HepG2 (cell line): ENCODE measurements around the gene CTAGE9. TPM values are rescaled to one million over a fixed set of nuclear protein-coding genes. Genes with fewer than 3 reads are reported as not detected.

ENCODE experiments used
- ARID2 ChIP-seq: sonication (generic); formaldehyde crosslinking; IDR thresholded peaks from 2 replicates; pipeline ENCODE4 v1.8.1; 2022; ENCODE audit warnings: mild to moderate bottlenecking, missing genetic modification reagents, borderline replicate concordance
- ELF1 ChIP-seq: sonication (generic); formaldehyde crosslinking; IDR thresholded peaks from 2 replicates; pipeline ENCODE4 v1.4.0; 2020; ENCODE audit warnings: missing genetic modification reagents
- GATAD1 ChIP-seq: IDR thresholded peaks from 2 replicates; pipeline ENCODE4 v1.6.1; 2016; ENCODE audit warnings: missing genetic modification reagents, missing compliant biosample characterization
- GFI1 ChIP-seq: sonication (generic); formaldehyde crosslinking; IDR thresholded peaks from 2 replicates; pipeline ENCODE4 v1.5.0; 2020; ENCODE audit warnings: missing genetic modification reagents, mild to moderate bottlenecking, borderline replicate concordance
- HDAC1 ChIP-seq: sonication (generic); formaldehyde crosslinking; IDR thresholded peaks from 2 replicates; pipeline ENCODE4 v1.5.1; 2020; ENCODE audit warnings: mild to moderate bottlenecking, missing genetic modification reagents
- HMG20B ChIP-seq: conservative IDR thresholded peaks from 2 replicates; pipeline ENCODE4 v1.6.1; 2016; ENCODE audit warnings: missing genetic modification reagents, missing compliant biosample characterization
- KLF12 ChIP-seq: sonication (generic); formaldehyde crosslinking; IDR thresholded peaks from 2 replicates; pipeline ENCODE4 v1.4.0; 2020; ENCODE audit warnings: missing genetic modification reagents, borderline replicate concordance
- MATR3 ChIP-seq: sonication (generic); formaldehyde crosslinking; IDR thresholded peaks from 2 replicates; pipeline ENCODE4 v1.4.0; 2020; ENCODE audit warnings: missing genetic modification reagents
- NCOA1 ChIP-seq: sonication (generic); formaldehyde crosslinking; IDR thresholded peaks from 2 replicates; pipeline ENCODE4 v1.9.0; 2021; ENCODE audit warnings: missing genetic modification reagents
- NFRKB ChIP-seq: fragments of 450-650 bp; IDR thresholded peaks from 2 replicates; pipeline ENCODE4 v1.6.1; 2017
- PAF1 ChIP-seq: IDR thresholded peaks from 2 replicates; pipeline ENCODE4 v1.6.1; 2016; ENCODE audit warnings: missing genetic modification reagents, missing compliant biosample characterization
- POGZ ChIP-seq: sonication (generic); formaldehyde crosslinking; IDR thresholded peaks from 2 replicates; pipeline ENCODE4 v1.4.0; 2020; ENCODE audit warnings: mild to moderate bottlenecking, missing genetic modification reagents
- SRF ChIP-seq: IDR thresholded peaks from 2 replicates; pipeline ENCODE4 v1.6.1; 2011; ENCODE audit warnings: mild to moderate bottlenecking, low read depth, low read length, moderate library complexity
- TBX3 ChIP-seq: fragments of 450-650 bp; IDR thresholded peaks from 2 replicates; pipeline ENCODE4 v1.6.1; 2017; ENCODE audit warnings: antibody characterized with exemption, mild to moderate bottlenecking, inconsistent platforms, borderline replicate concordance
- ZNF12 ChIP-seq: sonication (generic); formaldehyde crosslinking; IDR thresholded peaks from 2 replicates; pipeline ENCODE4 v1.5.0; 2020; ENCODE audit warnings: missing genetic modification reagents
- ZNF180 ChIP-seq: sonication (generic); formaldehyde crosslinking; IDR thresholded peaks from 2 replicates; pipeline ENCODE4 v1.4.0; 2020; ENCODE audit warnings: low read depth, missing genetic modification reagents, borderline replicate concordance
- ZNF34 ChIP-seq: sonication (generic); formaldehyde crosslinking; IDR thresholded peaks from 2 replicates; pipeline ENCODE4 v1.4.0; 2020; ENCODE audit warnings: mild to moderate bottlenecking, missing genetic modification reagents, borderline replicate concordance
- ZNF530 ChIP-seq: sonication (generic); formaldehyde crosslinking; IDR thresholded peaks from 2 replicates; pipeline ENCODE4 v1.5.0; 2020; ENCODE audit warnings: low read depth, mild to moderate bottlenecking, missing genetic modification reagents
- polyA plus RNA-seq, 8 experiments: library from polyadenylated mRNA; depleted of rRNA in 3 of 8; stranded (reverse) in 7 of 8; unstranded in 1 of 8; fragments of >200 nt; fragmentation: Illumina TruSeq in 4 of 8; extraction: Trizol in 4 of 8; gene quantifications; 2 replicates each; pipeline versions ENCODE4 v1.2.1 to v1.2.3, GENCODE V29; 2011 to 2016; ENCODE audit warnings: low read depth in 4 of 8, missing spikeins in 1 of 8, mixed read lengths in 1 of 8; ENCODE audit not compliant: insufficient read depth in 1 of 8
- total RNA-seq, 5 experiments: library from RNA; depleted of rRNA; stranded (reverse); fragments of >200 nt; fragmentation: Illumina TruSeq; extraction: Trizol; gene quantifications; 2 replicates each; pipeline ENCODE4 v1.2.3, GENCODE V29; 2016; ENCODE audit warnings: low read depth in 1 of 5
- TF ChIP-seq, protein P1 (sequence below): sonication (generic); formaldehyde crosslinking; IDR thresholded peaks from 2 replicates; pipeline ENCODE4 v1.8.1; 2023; ENCODE audit warnings: mild to moderate bottlenecking, inconsistent platforms, moderate library complexity, missing genetic modification reagents, borderline replicate concordance
- TF ChIP-seq, protein P2 (sequence below): sonication (generic); formaldehyde crosslinking; IDR thresholded peaks from 2 replicates; pipeline ENCODE4 v1.5.0; 2020; ENCODE audit warnings: mild to moderate bottlenecking, missing genetic modification reagents
- TF ChIP-seq, protein P3 (sequence below): IDR thresholded peaks from 2 replicates; pipeline ENCODE4 v1.6.1; 2016
- TF ChIP-seq, protein P4 (sequence below): IDR thresholded peaks from 2 replicates; pipeline ENCODE4 v1.6.1; 2012; ENCODE audit warnings: inconsistent platforms
- TF ChIP-seq, protein P5 (sequence below): sonication (generic); formaldehyde crosslinking; IDR thresholded peaks from 2 replicates; pipeline ENCODE4 v1.4.0; 2020; ENCODE audit warnings: mild to moderate bottlenecking, low read depth, missing genetic modification reagents

Gene CTAGE9
- total and polyA plus RNA-seq, 2 of the 13 experiments (the other 11 are each of a cell fraction or from before 2014, with no cell fraction given), result not detected

DNA sequence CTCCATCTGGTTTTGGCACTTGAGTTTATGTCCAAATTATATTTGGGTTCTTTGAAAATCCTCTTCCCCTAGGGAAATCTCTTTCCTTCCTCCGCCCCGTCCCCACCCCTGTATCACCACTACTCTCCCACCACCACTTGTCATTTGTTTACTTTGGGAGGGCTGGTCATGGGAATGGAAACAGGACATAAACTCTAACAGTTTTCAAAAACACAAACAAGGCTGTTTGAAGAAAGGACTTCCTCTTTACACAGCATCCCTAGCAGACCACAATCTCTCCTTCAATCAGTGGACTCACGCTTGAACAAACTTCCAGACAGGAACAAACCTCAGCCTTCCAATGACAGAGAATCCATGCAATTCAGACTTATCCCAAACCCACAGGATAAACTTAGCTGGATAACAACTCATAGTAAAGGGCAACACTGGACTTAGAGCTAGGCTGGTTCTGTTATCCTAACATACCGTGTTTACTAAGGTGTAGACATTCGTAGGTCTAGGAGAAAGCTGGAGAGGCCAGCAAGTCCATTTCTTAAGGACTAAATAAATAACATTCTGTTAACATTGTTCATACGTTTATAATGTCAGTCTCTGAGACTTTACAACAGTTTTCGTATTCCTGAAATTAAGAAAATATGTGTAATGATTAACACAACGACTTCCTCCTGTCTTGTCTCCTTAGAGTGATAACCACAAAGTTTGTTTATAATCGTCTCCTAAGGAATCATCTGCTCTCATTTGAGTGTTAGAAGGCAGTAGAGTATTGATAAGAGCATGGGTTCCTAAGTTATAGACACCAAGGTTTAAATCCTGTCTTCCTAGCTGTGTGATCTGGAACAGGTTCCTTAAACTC lies 44.1 kb upstream of the CTAGE9 start (continued):
- TF ChIP-seq ELF1 (CRISPR knock-in tag) (peak; percentile 71; the same call in 1 of the 2 replicates), PAF1 (CRISPR knock-in tag) (0 out of 2 replicates have a peak, but pooled peaks have one; percentile 22), ZNF530 (CRISPR knock-in tag) (no peak), ARID2 (0 out of 2 replicates have a peak, but pooled peaks have one; percentile 23), SRF (0 out of 2 replicates have a peak, but pooled peaks have one; percentile 20), TBX3 (peak; percentile 77; the same call in 1 of the 2 replicates), POGZ (CRISPR knock-in tag) (peak; percentile 97), HMG20B (peak; percentile 98), GFI1 (CRISPR knock-in tag) (peak; percentile 100), KLF12 (CRISPR knock-in tag) (no peak), NCOA1 (CRISPR knock-in tag) (no peak), ZNF12 (CRISPR knock-in tag) (peak; percentile 66; the same call in 1 of the 2 replicates), ZNF34 (CRISPR knock-in tag) (peak; percentile 72; the same call in 1 of the 2 replicates), NFRKB (no peak), HDAC1 (CRISPR knock-in tag) (peak; percentile 87), GATAD1 (peak; percentile 67), ZNF180 (no peak), MATR3 (CRISPR knock-in tag) (no peak)
- TF ChIP-seq, protein P1, sequence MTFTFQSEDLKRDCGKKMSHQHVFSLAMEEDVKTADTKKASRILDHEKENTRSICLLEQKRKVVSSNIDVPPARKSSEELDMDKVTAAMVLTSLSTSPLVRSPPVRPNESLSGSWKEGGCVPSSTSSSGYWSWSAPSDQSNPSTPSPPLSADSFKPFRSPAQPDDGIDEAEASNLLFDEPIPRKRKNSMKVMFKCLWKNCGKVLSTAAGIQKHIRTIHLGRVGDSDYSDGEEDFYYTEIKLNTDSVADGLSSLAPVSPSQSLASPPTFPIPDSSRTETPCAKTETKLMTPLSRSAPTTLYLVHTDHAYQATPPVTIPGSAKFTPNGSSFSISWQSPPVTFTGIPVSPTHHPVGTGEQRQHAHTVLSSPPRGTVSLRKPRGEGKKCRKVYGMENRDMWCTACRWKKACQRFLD (CRISPR knock-in tag), result no peak
- TF ChIP-seq, protein P2, sequence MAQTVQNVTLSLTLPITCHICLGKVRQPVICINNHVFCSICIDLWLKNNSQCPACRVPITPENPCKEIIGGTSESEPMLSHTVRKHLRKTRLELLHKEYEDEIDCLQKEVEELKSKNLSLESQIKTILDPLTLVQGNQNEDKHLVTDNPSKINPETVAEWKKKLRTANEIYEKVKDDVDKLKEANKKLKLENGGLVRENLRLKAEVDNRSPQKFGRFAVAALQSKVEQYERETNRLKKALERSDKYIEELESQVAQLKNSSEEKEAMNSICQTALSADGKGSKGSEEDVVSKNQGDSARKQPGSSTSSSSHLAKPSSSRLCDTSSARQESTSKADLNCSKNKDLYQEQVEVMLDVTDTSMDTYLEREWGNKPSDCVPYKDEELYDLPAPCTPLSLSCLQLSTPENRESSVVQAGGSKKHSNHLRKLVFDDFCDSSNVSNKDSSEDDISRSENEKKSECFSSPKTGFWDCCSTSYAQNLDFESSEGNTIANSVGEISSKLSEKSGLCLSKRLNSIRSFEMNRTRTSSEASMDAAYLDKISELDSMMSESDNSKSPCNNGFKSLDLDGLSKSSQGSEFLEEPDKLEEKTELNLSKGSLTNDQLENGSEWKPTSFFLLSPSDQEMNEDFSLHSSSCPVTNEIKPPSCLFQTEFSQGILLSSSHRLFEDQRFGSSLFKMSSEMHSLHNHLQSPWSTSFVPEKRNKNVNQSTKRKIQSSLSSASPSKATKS (CRISPR knock-in tag), result peak; percentile 81
- TF ChIP-seq, protein P3, sequence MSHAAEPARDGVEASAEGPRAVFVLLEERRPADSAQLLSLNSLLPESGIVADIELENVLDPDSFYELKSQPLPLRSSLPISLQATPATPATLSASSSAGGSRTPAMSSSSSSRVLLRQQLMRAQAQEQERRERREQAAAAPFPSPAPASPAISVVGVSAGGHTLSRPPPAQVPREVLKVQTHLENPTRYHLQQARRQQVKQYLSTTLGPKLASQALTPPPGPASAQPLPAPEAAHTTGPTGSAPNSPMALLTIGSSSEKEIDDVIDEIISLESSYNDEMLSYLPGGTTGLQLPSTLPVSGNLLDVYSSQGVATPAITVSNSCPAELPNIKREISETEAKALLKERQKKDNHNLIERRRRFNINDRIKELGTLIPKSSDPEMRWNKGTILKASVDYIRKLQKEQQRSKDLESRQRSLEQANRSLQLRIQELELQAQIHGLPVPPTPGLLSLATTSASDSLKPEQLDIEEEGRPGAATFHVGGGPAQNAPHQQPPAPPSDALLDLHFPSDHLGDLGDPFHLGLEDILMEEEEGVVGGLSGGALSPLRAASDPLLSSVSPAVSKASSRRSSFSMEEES (CRISPR knock-in tag), result peak; percentile 99
- TF ChIP-seq, protein P4, sequence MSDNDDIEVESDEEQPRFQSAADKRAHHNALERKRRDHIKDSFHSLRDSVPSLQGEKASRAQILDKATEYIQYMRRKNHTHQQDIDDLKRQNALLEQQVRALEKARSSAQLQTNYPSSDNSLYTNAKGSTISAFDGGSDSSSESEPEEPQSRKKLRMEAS, result peak; percentile 41; the same call in 1 of the 2 replicates
- TF ChIP-seq, protein P5, sequence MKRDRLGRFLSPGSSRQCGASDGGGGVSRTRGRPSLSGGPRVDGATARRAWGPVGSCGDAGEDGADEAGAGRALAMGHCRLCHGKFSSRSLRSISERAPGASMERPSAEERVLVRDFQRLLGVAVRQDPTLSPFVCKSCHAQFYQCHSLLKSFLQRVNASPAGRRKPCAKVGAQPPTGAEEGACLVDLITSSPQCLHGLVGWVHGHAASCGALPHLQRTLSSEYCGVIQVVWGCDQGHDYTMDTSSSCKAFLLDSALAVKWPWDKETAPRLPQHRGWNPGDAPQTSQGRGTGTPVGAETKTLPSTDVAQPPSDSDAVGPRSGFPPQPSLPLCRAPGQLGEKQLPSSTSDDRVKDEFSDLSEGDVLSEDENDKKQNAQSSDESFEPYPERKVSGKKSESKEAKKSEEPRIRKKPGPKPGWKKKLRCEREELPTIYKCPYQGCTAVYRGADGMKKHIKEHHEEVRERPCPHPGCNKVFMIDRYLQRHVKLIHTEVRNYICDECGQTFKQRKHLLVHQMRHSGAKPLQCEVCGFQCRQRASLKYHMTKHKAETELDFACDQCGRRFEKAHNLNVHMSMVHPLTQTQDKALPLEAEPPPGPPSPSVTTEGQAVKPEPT (CRISPR knock-in tag), result 0 out of 2 replicates have a peak, but pooled peaks have one; percentile 40
